GM12873 (cell line): ENCODE data around the gene IFNA1.

Experiments
- TF ChIP-seq, protein P1 (sequence below): IDR thresholded peaks from 2 replicates; pipeline ENCODE4 v1.5.1; 2012; ENCODE audit warnings: low read depth, mild to moderate bottlenecking, moderate library complexity, low read length, control low read depth; ENCODE audit not compliant: insufficient read depth; ENCODE audit errors: missing control alignments

Gene IFNA1

DNA sequence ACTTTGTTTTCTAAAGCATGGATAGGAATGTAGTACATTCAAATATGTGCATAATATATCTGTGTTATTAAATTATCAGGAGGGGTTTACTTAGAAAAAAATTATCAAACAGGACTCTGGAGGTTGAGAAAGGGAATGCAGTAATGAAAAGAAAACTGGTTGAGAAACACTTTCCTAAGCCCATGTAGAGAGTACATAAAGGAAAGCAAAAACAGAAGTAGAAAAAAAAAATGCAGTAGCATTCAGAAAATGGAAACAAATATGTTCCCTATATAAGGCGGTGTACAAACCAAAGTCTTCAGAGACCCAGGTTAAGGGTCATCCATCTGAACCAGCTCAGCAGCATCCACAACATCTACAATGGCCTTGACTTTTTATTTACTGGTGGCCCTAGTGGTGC lies 31.4 kb upstream of the IFNA1 start, which contains the start of gene IFNA8:
Gene IFNA8 (plus strand): TSS at position 301 of the 400 bp plus-strand sequence. CDS start 60 bp downstream, at position 361.
- TF ChIP-seq, protein P1, sequence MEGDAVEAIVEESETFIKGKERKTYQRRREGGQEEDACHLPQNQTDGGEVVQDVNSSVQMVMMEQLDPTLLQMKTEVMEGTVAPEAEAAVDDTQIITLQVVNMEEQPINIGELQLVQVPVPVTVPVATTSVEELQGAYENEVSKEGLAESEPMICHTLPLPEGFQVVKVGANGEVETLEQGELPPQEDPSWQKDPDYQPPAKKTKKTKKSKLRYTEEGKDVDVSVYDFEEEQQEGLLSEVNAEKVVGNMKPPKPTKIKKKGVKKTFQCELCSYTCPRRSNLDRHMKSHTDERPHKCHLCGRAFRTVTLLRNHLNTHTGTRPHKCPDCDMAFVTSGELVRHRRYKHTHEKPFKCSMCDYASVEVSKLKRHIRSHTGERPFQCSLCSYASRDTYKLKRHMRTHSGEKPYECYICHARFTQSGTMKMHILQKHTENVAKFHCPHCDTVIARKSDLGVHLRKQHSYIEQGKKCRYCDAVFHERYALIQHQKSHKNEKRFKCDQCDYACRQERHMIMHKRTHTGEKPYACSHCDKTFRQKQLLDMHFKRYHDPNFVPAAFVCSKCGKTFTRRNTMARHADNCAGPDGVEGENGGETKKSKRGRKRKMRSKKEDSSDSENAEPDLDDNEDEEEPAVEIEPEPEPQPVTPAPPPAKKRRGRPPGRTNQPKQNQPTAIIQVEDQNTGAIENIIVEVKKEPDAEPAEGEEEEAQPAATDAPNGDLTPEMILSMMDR = no peak

DNA sequence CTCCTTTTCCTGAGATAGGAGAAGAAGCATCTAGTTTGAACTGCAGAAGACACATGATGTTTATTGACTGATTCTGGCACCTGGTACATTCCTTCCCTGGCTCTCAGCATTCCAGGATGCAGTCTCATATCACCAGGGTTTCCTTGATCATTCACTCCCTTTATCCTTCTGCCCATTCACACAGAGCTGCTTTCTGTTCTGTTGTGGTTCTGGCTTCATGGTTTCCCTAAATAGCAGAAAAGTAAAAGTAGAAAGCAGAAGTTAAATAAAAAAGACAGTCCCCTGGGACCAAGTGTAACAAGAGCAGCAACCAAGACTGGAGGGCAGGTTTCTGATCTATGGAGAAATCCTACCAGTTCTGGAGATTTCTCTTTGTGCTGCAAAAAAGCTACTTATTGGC lies 28.1 kb upstream of the IFNA1 start:
- TF ChIP-seq, protein P1 = no peak

DNA sequence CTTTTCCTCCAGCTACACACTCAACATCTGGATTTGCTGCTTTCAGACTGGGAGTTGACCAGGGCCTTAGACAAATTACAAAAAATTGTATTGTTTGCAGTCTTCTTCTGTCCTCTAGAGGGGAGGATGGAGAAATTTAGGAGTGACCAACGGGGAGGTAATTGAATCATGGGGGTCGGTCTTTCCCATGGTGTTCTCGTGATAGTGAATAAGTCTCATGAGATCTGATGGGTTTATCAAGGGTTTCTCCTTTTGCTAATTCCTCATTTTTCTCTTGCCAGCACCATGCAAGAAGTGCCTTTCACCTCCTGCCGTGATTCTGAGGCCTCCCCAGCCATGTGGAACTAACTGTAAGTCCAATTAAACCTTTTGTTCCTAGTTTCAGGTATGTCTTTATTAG lies 27.1 kb upstream of the IFNA1 start:
- TF ChIP-seq, protein P1 = no peak

DNA sequence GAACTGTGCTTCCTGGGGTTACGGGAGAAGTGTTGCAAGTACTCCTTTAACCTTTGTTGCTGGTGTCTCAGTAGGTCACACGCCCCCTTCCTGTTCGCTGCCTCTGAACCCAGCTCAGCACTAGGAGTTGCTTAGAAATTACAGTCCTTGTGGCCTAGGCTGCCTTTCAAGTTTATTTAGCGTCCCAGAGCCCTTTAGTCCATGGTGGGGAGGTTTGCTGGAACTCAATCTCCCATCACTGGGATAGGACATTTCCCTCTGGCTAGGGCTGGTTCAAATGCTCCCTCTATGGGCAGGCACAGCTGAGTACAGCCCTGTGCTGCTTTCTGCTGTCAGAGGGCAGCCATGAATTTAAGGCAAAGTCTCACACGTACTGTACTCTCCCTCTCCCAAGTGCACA lies 26.6 kb upstream of the IFNA1 start:
- TF ChIP-seq, protein P1 = peak; percentile 68

DNA sequence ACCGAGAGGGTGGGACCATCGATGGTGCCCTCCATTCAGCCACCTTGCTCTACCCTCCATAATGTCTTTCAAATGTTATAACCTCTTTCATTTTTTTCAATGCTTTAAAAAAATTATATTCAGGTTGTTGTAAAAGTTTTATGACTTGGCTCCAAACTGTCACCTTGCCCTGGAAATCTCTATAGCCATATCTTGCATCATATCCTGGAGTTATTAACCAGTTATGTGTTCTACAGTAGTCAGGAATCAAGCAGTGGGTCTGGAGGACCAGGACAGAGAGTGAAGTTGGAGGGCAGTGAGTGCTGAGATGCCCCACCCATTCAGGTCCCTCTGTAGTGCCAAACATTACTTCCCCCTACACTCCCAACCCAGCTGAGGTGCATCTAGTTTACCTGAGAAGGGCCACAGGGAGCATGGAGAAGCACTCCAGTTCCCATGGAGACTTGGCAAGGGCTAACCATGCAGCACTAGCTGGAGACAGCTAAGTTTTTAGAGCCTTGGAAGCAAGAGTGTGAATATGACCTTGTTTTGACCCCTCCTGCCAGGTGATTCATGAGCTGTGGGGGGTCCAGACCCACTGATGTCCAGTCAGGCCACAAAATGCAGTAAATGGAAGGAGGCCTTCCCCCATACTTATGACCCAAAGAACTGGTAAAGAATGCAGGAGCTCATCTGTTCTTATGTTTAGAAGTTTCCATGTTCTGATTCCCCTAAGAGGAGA lies 25.9 kb upstream of the IFNA1 start:
- TF ChIP-seq, protein P1 = no peak

DNA sequence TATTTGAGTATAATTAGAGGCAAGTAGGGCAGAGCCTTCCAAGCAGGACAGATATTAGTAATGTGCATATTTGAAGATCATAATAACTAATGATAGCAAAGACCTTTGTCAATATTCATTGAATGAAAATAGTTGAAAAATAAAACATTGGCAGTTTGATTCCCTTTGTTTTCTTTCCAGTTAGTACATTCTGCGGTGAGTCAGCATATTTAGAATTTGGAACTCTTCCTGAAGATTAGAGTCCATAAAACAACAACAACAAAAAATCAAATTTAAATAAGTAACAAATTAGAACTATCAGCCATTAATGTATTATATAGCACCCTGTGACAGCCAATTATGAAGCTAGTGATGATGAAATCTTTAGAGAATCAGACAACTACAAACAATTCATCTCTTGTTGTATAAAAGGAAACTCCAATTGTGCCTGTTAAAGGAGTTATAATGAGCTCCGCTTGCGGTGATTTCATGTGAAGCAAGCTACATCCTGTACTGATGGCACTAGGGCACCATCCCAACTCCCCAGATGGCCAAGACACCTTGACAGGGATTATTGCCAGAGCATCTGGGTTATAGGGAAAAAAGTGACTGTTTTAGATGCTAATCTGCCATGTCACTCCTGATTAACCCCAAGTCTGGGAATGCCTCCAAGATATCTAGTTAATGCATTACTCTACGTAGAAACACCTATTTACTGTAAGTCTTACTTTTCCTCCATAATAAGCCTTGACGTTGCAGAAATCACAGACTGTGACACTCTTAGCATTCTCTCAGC lies 24.6 kb upstream of the IFNA1 start:
- TF ChIP-seq, protein P1 = no peak

DNA sequence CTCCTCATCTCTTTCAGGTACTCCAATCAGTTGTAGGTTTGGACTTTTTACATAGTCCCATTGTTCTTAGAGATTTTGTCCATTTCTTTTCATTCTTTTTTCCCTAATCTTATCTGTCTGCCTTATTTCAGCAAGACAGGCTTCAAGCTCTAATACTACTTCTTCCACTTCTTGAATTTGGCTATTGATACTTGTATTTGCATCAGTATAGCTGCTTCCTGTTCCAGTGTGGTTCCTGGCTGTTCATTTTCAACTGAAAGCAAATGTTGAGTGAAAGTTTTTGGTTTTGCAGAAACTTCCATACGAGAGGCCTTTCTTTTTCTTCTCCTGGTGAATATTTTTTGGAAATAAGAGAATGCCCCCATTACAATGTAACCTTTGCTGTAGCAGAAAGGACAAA lies 12.0 kb upstream of the IFNA1 start:
- TF ChIP-seq, protein P1 = no peak
